GM12878 (cell line): ENCODE results near the gene TTLL4. TPM values are rescaled to one million over a fixed set of nuclear protein-coding genes. Genes with fewer than 3 reads are reported as not detected.

Experiments
- ATAC-seq: fragments of 200-7000 bp; cut with Tn5 transposase; 3 replicates; pipeline ENCODE4 v1.9.1; 2020; ENCODE audit warnings: mild to moderate bottlenecking, moderate library complexity
- BruUV-seq: library from RNA; stranded (reverse); fragments of 400-500 nt; replicated peaks from 2 replicates; lab custom pipeline; 2021; lab: Mats Ljungman, UMichigan
- CTCF ChIA-PET: fragments of 300-600 bp; sonication (Branson Sonifier 250); formaldehyde crosslinking; extraction: SDS; loops from one replicate; lab custom pipeline; 2021; ENCODE audit warnings: inconsistent platforms; lab: Yijun Ruan, JAX
- POLR2A ChIA-PET: fragments of 350-600 bp; formaldehyde crosslinking; extraction: SDS; loops from one replicate; lab custom pipeline; 2021; ENCODE audit warnings: inconsistent platforms; lab: Charles Lee
- RAD21 ChIA-PET: fragments of 300-600 bp; sonication (Branson Sonifier 250); formaldehyde crosslinking; loops from one replicate; lab custom pipeline; 2023; ENCODE audit warnings: antibody characterized with exemption; ENCODE audit not compliant: unreplicated experiment; lab: Charles Lee
- SMC1A ChIA-PET: fragments of 300-600 bp; sonication (Branson Sonifier 250); formaldehyde crosslinking; loops from one replicate; lab custom pipeline; 2023; ENCODE audit not compliant: unreplicated experiment, uncharacterized antibody; lab: Charles Lee
- DNase-seq: peaks from one replicate; pipeline ENCODE4 v3.0.0-alpha.2; 2011; ENCODE audit warnings: low read depth, low spot score
- FAIRE-seq: peaks from 3 replicates; lab custom pipeline; 2011; peaks lifted over from hg19 to GRCh38; lab: Jason Lieb, UNC
- H2AFZ ChIP-seq: 2 replicates; pipeline ENCODE4 v1.6.0; 2011; ENCODE audit warnings: low read depth, low read length, control low read depth; ENCODE audit not compliant: control insufficient read depth
- H3K27ac ChIP-seq: 2 replicates; pipeline ENCODE4 v1.5.1; 2011; ENCODE audit warnings: control low read depth; ENCODE audit not compliant: control insufficient read depth, insufficient read depth
- H3K27me3 ChIP-seq, 2 experiments: replicated peaks in 1 of 2; 2 replicates each; pipeline versions ENCODE4 v1.6.0 to v1.6.1; 2011; ENCODE audit warnings: low read length in 1 of 2; ENCODE audit not compliant: control insufficient read depth in 2 of 2, insufficient read depth in 2 of 2
- H3K36me3 ChIP-seq, 2 experiments: 2 replicates each; pipeline ENCODE4 v1.5.1; 2011; ENCODE audit warnings: low read length in 1 of 2; ENCODE audit not compliant: control insufficient read depth in 2 of 2, insufficient read depth in 2 of 2
- H3K4me1 ChIP-seq: 2 replicates; pipeline ENCODE4 v1.6.1; 2011; ENCODE audit warnings: mild to moderate bottlenecking, low read length, moderate library complexity, mixed read lengths; ENCODE audit not compliant: control insufficient read depth, insufficient read depth
- H3K4me2 ChIP-seq: 2 replicates; pipeline ENCODE4 v1.6.0; 2011; ENCODE audit warnings: control low read depth; ENCODE audit not compliant: control insufficient read depth, insufficient read depth
- H3K4me3 ChIP-seq: fragments of 200-600 bp; sonication (generic); 2 replicates; pipeline ENCODE4 v1.5.1; 2016
- H3K79me2 ChIP-seq: 2 replicates; pipeline ENCODE4 v1.6.0; 2011; ENCODE audit warnings: low read length; ENCODE audit not compliant: control insufficient read depth, insufficient read depth
- H3K9ac ChIP-seq: 2 replicates; pipeline ENCODE4 v1.8.0; 2011; ENCODE audit warnings: low read length, control low read depth, mixed read lengths; ENCODE audit not compliant: control insufficient read depth, insufficient read depth
- H3K9me3 ChIP-seq: replicated peaks from 3 replicates; pipeline ENCODE4 v1.5.1; 2011; ENCODE audit warnings: mild to moderate bottlenecking, low read length; ENCODE audit not compliant: control insufficient read depth, insufficient read depth
- H4K20me1 ChIP-seq: 2 replicates; pipeline ENCODE4 v1.6.0; 2011; ENCODE audit not compliant: control insufficient read depth, insufficient read depth
- KLF5 ChIP-seq: fragments of 450-650 bp; IDR thresholded peaks from 2 replicates; pipeline ENCODE4 v1.6.1; 2014; ENCODE audit warnings: mild to moderate bottlenecking; ENCODE audit not compliant: partially characterized antibody
- PAX5 ChIP-seq: IDR thresholded peaks from 2 replicates; pipeline ENCODE4 v1.6.1; 2011; ENCODE audit warnings: low read depth, low read length, borderline replicate concordance
- SREBF1 ChIP-seq: IDR thresholded peaks from 2 replicates; pipeline ENCODE4 v1.6.1; 2012; ENCODE audit warnings: mild to moderate bottlenecking, low read length
- WGBS: methylation state at CpG from one replicate; pipeline ENCODE4 v1.1.6; 2016; ENCODE audit warnings: low lambda C conversion rate; ENCODE audit not compliant: insufficient replicate concordance, insufficient coverage; ENCODE audit errors: missing lambda C conversion rate; 5-methylcytosine and 5-hydroxymethylcytosine counted together
- in situ Hi-C: fragments of 300-500 bp; cut with MboI; formaldehyde crosslinking; loops from 9 replicates; pipeline ENCODE4 v1.14.3; 2018; ENCODE audit warnings: mixed read lengths
- intact Hi-C: fragments of 100-400 bp; cut with micrococcal nuclease; formaldehyde crosslinking; loops from one replicate; pipeline ENCODE4 v1.14.2; 2022; ENCODE audit not compliant: unreplicated experiment
- polyA plus RNA-seq, 11 experiments: library from polyadenylated mRNA; depleted of rRNA in 4 of 11; unstranded in 6 of 11; stranded (reverse) in 5 of 11; fragments of >200 nt; fragmentation: Nextera tagmentation in 4 of 11; fragmentation: Illumina TruSeq in 1 of 11; extraction: Ambion mirVana in 4 of 11; extraction: Trizol in 1 of 11; gene quantifications; 1 replicate in 1 of 11; 2 replicates in 10 of 11; pipeline versions ENCODE4 v1.2.1 to v1.2.3, GENCODE V29; 2011 to 2016; ENCODE audit warnings: inconsistent platforms in 2 of 11, missing spikeins in 2 of 11, low read depth in 1 of 11
- total RNA-seq, 4 experiments: library from RNA; depleted of rRNA in 3 of 4; stranded (reverse); fragments of >200 nt in 3 of 4; fragmentation: Illumina TruSeq in 1 of 4; extraction: Trizol in 1 of 4; gene quantifications; 2 replicates each; pipeline versions ENCODE4 v1.2.1 to v1.2.3, GENCODE V29; 2013 to 2021
- TF ChIP-seq, protein P1 (sequence below): IDR thresholded peaks from 2 replicates; pipeline ENCODE4 v1.6.1; 2011; ENCODE audit warnings: borderline replicate concordance, low read depth, mild to moderate bottlenecking, moderate library complexity, low read length; ENCODE audit not compliant: insufficient read depth, poor library complexity, severe bottlenecking

The TTLL4 gene
- total and polyA plus RNA-seq, 10 of the 15 experiments (the other 5 are each of a cell fraction or from before 2014, with no cell fraction given): 16.6 to 63.1 (median 32.9) TPM

DNA sequence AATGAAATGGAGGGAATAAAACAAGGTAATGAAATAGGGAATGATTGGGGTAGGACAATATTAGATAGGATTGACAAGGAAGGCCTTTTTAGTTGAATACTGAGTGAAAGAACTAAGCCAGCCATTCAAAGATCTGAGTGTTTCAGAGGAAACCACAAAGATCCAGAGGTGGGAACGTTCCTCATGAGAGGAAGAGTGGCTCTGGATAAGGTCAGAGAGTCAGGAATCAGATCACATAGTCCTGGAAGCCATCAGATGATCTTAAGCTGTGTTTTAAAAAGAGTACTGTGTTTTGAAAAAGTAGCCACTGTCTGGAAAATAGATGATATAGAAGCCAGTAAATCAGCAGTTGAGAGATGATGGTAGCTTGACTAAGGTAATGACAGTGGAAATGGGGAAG is 11.8 kb downstream of the TTLL4 start:
- H3K9me3 ChIP-seq: peaks cover 5% of the 10 kb centered on the region
- no peak overlapping the region for H3K27ac ChIP-seq
- no peak for DNase-seq
- H3K27me3 ChIP-seq: no peaks in the 10 kb centered on the region
- no peak overlapping the region for H3K4me3 ChIP-seq
- no peaks in the 10 kb centered on the region for H3K4me1 ChIP-seq
- SMC1A ChIA-PET: interaction anchor here (1.0 to 2.3 kb wide), 5 partner anchors 10 to 195 kb away, joined by 3 to 9 read pairs (median 4); partner anchors contain the start of genes RNF25 and STK36
- H3K4me2 ChIP-seq: no peak overlapping the region
- POLR2A ChIA-PET: interaction anchor here (0.8 to 1.9 kb wide), 2 partner anchors 10 kb away, joined by 3 to 10 read pairs; no protein-coding TSS in a partner anchor
- intact Hi-C loops: no loop called here
- H2AFZ ChIP-seq: no peak overlapping the region
- H3K36me3 ChIP-seq: peaks cover 1 to 4% of the 10 kb centered on the region in 2 experiments; a peak in 2 of 4 replicates
- WGBS: 47% methylated on average over 1 of the region's 1 CpG
- TF ChIP-seq, protein P1, sequence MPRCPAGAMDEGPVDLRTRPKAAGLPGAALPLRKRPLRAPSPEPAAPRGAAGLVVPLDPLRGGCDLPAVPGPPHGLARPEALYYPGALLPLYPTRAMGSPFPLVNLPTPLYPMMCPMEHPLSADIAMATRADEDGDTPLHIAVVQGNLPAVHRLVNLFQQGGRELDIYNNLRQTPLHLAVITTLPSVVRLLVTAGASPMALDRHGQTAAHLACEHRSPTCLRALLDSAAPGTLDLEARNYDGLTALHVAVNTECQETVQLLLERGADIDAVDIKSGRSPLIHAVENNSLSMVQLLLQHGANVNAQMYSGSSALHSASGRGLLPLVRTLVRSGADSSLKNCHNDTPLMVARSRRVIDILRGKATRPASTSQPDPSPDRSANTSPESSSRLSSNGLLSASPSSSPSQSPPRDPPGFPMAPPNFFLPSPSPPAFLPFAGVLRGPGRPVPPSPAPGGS: no peak
- TF ChIP-seq KLF5: no peak
- TF ChIP-seq PAX5: no peak
- no peak for TF ChIP-seq SREBF1
- TF ChIP-seq, all 136 proteins: peak for 0
- FAIRE-seq: peak; percentile 61
- peaks cover 10% of the 10 kb centered on the region for H3K79me2 ChIP-seq
- BruUV-seq: no TSS peak
- ATAC-seq: no peak; the same call in 2 of the 3 replicates
- in situ Hi-C loops: no loop called here
- no peaks in the 10 kb centered on the region; the same call in 1 of the 2 replicates for H4K20me1 ChIP-seq
- ChIA-PET CTCF (interaction anchor here (0.8 to 2.6 kb wide), 8 partner anchors 8 to 175 kb away, joined by 3 to 15 read pairs (median 5); partner anchors contain the start of gene TTLL4), RAD21 (interaction anchor here (1.0 to 1.9 kb wide), 5 partner anchors 8 to 175 kb away, joined by 3 to 6 read pairs (median 3); partner anchors contain the start of gene TTLL4)
- no peak overlapping the region for H3K9ac ChIP-seq
